Endothelial cell of umbilical vein (primary cell): ENCODE data around the gene TRAF3. TPM values are rescaled to one million over a fixed set of nuclear protein-coding genes. Genes with fewer than 3 reads are reported as not detected.

ENCODE experiments used
- BruUV-seq: library from RNA; stranded (reverse); fragments of 400-500 nt; replicated peaks from 2 replicates; lab custom pipeline; 2021; lab: Mats Ljungman, UMichigan
- CTCF ChIA-PET: fragments of 300-600, 350-600 bp; sonication (Branson Sonifier 250); formaldehyde crosslinking; loops from one replicate; lab custom pipeline; 2021; ENCODE audit warnings: antibody characterized with exemption, inconsistent platforms; lab: Charles Lee
- POLR2A ChIA-PET: fragments of 300-600, 350-600 bp; sonication (Branson Sonifier 250); formaldehyde crosslinking; loops from one replicate; lab custom pipeline; 2021; ENCODE audit warnings: antibody characterized with exemption, inconsistent platforms; lab: Charles Lee
- DNase-seq: peaks from one replicate; pipeline ENCODE4 v3.0.0-alpha.2; 2011; ENCODE audit warnings: low read depth, low spot score
- FAIRE-seq: peaks from 2 replicates; lab custom pipeline; 2011; peaks lifted over from hg19 to GRCh38; lab: Jason Lieb, UNC
- H2AFZ ChIP-seq: 2 replicates; pipeline ENCODE4 v1.6.0; 2012; ENCODE audit warnings: low read depth, low read length, control low read depth, inconsistent platforms
- H3K27ac ChIP-seq: 2 replicates; pipeline ENCODE4 v1.5.1; 2011; ENCODE audit warnings: low read depth, mild to moderate bottlenecking, control low read depth, low read length, moderate library complexity; ENCODE audit not compliant: insufficient read depth
- H3K27me3 ChIP-seq, 2 experiments: 2 replicates each; pipeline versions ENCODE4 v1.6.0 to v1.6.1; 2011; ENCODE audit warnings: low read length in 2 of 2, mixed read lengths in 1 of 2; ENCODE audit not compliant: control insufficient read depth in 2 of 2, insufficient read depth in 2 of 2
- H3K36me3 ChIP-seq, 2 experiments: 2 replicates in 1 of 2; 3 replicates in 1 of 2; pipeline ENCODE4 v1.5.1; 2011; ENCODE audit warnings: low read length in 2 of 2, mild to moderate bottlenecking in 1 of 2, moderate library complexity in 1 of 2; ENCODE audit not compliant: control insufficient read depth in 2 of 2, insufficient read depth in 2 of 2; ENCODE audit errors: extremely low read depth in 1 of 2
- H3K4me1 ChIP-seq: 3 replicates; pipeline ENCODE4 v1.5.1; 2011; ENCODE audit warnings: mild to moderate bottlenecking, low read length; ENCODE audit not compliant: control insufficient read depth, insufficient read depth; ENCODE audit errors: extremely low read depth
- H3K4me2 ChIP-seq: 2 replicates; pipeline ENCODE4 v1.6.1; 2011; ENCODE audit warnings: low read length, control low read depth, mixed read lengths; ENCODE audit not compliant: insufficient read depth
- H3K4me3 ChIP-seq, 3 experiments: fragments of 200-600 bp in 1 of 3; sonication (generic), shearing (Covaris generic) in 1 of 3; replicated peaks in 1 of 3; 2 replicates each; pipeline ENCODE4 v1.5.1; 2011 to 2016; ENCODE audit warnings: control low read depth in 3 of 3, low read length in 3 of 3, mild to moderate bottlenecking in 2 of 3, inconsistent platforms in 1 of 3, low read depth in 1 of 3, moderate library complexity in 1 of 3; ENCODE audit not compliant: insufficient read depth in 1 of 3
- H3K79me2 ChIP-seq: 2 replicates; pipeline ENCODE4 v1.6.0; 2012; ENCODE audit warnings: low read length, inconsistent platforms; ENCODE audit not compliant: control insufficient read depth, insufficient read depth
- H3K9ac ChIP-seq: replicated peaks from 2 replicates; pipeline ENCODE3; 2011; ENCODE audit warnings: low read length, control low read depth; ENCODE audit not compliant: insufficient read depth; ENCODE audit errors: extremely low read depth
- H3K9me1 ChIP-seq: replicated peaks from 3 replicates; pipeline ENCODE4 v1.6.0; 2011; ENCODE audit warnings: mild to moderate bottlenecking, low read length; ENCODE audit not compliant: control insufficient read depth, insufficient read depth; ENCODE audit errors: extremely low read depth
- H3K9me3 ChIP-seq: replicated peaks from 2 replicates; pipeline ENCODE4 v1.5.1; 2012; ENCODE audit warnings: low read length, inconsistent platforms; ENCODE audit not compliant: control insufficient read depth, insufficient read depth
- H4K20me1 ChIP-seq: replicated peaks from 2 replicates; pipeline ENCODE3; 2011; ENCODE audit warnings: mild to moderate bottlenecking, low read length; ENCODE audit not compliant: control insufficient read depth, insufficient read depth; ENCODE audit errors: extremely low read depth
- CTCF ChIP-seq, 2 donors: IDR thresholded peaks; 1 replicate in 1 of 2; 2 replicates in 1 of 2; pipeline ENCODE4 v1.5.1; 2011; ENCODE audit warnings: low read length in 2 of 2, mild to moderate bottlenecking in 2 of 2, moderate library complexity in 2 of 2, control low read depth in 1 of 2, inconsistent platforms in 1 of 2, low read depth in 1 of 2; ENCODE audit not compliant: insufficient read depth in 1 of 2; ENCODE audit errors: extremely low read depth in 1 of 2
- EZH2 ChIP-seq: IDR thresholded peaks from 2 replicates; pipeline ENCODE4 v1.6.1; 2012; ENCODE audit warnings: borderline replicate concordance, low read depth, mild to moderate bottlenecking, moderate library complexity, low read length, inconsistent platforms; ENCODE audit not compliant: severe bottlenecking
- FOS ChIP-seq: IDR thresholded peaks from 2 replicates; pipeline ENCODE4 v1.6.1; 2011; ENCODE audit warnings: mild to moderate bottlenecking, low read length, moderate library complexity, borderline replicate concordance; ENCODE audit not compliant: insufficient read depth
- GATA2 ChIP-seq: IDR thresholded peaks from 2 replicates; pipeline ENCODE4 v1.7.0; 2011; ENCODE audit warnings: low read depth, mild to moderate bottlenecking, moderate library complexity, mixed read lengths, low read length; ENCODE audit not compliant: insufficient read length, insufficient read depth
- JUN ChIP-seq: IDR thresholded peaks from 2 replicates; pipeline ENCODE4 v1.6.1; 2011; ENCODE audit warnings: borderline replicate concordance, low read depth; ENCODE audit not compliant: insufficient read length, insufficient read depth
- MAX ChIP-seq: IDR thresholded peaks from 2 replicates; pipeline ENCODE4 v1.6.1; 2011; ENCODE audit not compliant: insufficient read depth, insufficient read length
- MYC ChIP-seq: IDR thresholded peaks from one replicate; pipeline ENCODE4 v1.6.1; 2011; ENCODE audit warnings: mild to moderate bottlenecking, low read depth, low read length
- POLR2A ChIP-seq: IDR thresholded peaks from 2 replicates; pipeline ENCODE4 v1.6.1; 2012; ENCODE audit warnings: low read depth, mild to moderate bottlenecking, control low read depth, low read length
- POLR2AphosphoS5 ChIP-seq: IDR thresholded peaks from 2 replicates; pipeline ENCODE4 v1.6.1; 2012; ENCODE audit warnings: low read depth, mild to moderate bottlenecking, control low read depth, low read length, moderate library complexity; ENCODE audit not compliant: insufficient read depth
- dilution Hi-C: fragments of 300-500 bp; cut with MboI; formaldehyde crosslinking; loops from one replicate; pipeline ENCODE4 v1.15.0; 2019; ENCODE audit warnings: low sequenced_read_pairs; ENCODE audit not compliant: extremely low pct_ligation_motif_present
- intact Hi-C: fragments of 100-400 bp; cut with micrococcal nuclease; formaldehyde crosslinking; loops from one replicate; pipeline ENCODE4 v1.10.0; 2022
- polyA plus RNA-seq, 4 experiments: library from polyadenylated mRNA; depleted of rRNA in 3 of 4; stranded (reverse) in 3 of 4; unstranded in 1 of 4; fragments of >200 nt; gene quantifications; 2 replicates each; pipeline versions ENCODE4 v1.2.1 to v1.2.3, GENCODE V29; 2011 to 2012; ENCODE audit warnings: missing spikeins in 1 of 4
- total RNA-seq: library from RNA; stranded (reverse); gene quantifications from 2 replicates; pipeline ENCODE4 v1.2.3, GENCODE V29; 2021

The TRAF3 gene
- total and polyA plus RNA-seq, 2 donors (not counting 3 experiments of a cell fraction or from before 2014, with no cell fraction given): 14.4 to 27.6 TPM

GRCh38 chr14:102902523-102903247 lies 125.4 kb downstream of the TRAF3 start:
- Histone ChIP-seq H3K36me3 (peaks cover 0 to 15% of the 10 kb centered on the region in 2 experiments), H2AFZ (no peak overlapping the region), H3K27me3 (no peaks in the 10 kb centered on the region), H3K27ac (no peak overlapping the region), H3K4me1 (no peaks in the 10 kb centered on the region), H3K9me3 (no peaks in the 10 kb centered on the region), H3K4me2 (no peak overlapping the region), H3K9me1 (no peaks in the 10 kb centered on the region), H3K4me3 (no peak overlapping the region), H3K79me2 (no peaks in the 10 kb centered on the region), H4K20me1 (no peaks in the 10 kb centered on the region), H3K9ac (no peak overlapping the region)
- TF ChIP-seq FOS: no peak
- TF ChIP-seq MAX: no peak
- TF ChIP-seq GATA2: no peak
- TF ChIP-seq CTCF (IDR thresholded peaks at IDR 0.05; ENCODE audit: extremely low read depth in 1 of 2, insufficient read depth in 1 of 2, low read depth in 1 of 2, low read length in 2 of 2): no peak
- TF ChIP-seq POLR2A: no peak
- TF ChIP-seq POLR2AphosphoS5: no peak
- TF ChIP-seq JUN: no peak
- TF ChIP-seq EZH2: no peak
- TF ChIP-seq MYC: no peak
- ChIA-PET POLR2A (no interaction called here), CTCF (interaction anchor here (0.7 kb wide), 1 partner anchor 209 kb away, joined by 4 read pairs; no protein-coding TSS in a partner anchor)
- DNase-seq (no peak), FAIRE-seq (no peak)
- dilution Hi-C loops: no loop called here
- no TSS peak for BruUV-seq
- intact Hi-C loops: no loop called here
